Mononuclear cell (primary cell): ENCODE results near the gene MSL3B.
A peak's percentile ranks its signal among the peaks of the same experiment; 100 is the strongest.

Experiments
- H3K27me3 ChIP-seq: 2 replicates; pipeline ENCODE4 v1.6.0; 2011; ENCODE audit warnings: low read length, control low read depth; ENCODE audit not compliant: insufficient read depth
- H3K4me1 ChIP-seq: 2 replicates; pipeline ENCODE4 v1.5.1; 2011; ENCODE audit warnings: mild to moderate bottlenecking, low read length, control low read depth; ENCODE audit not compliant: insufficient read depth
- H3K4me3 ChIP-seq: 2 replicates; pipeline ENCODE4 v1.5.1; 2011; ENCODE audit warnings: mild to moderate bottlenecking, low read length, moderate library complexity
- H3K9me3 ChIP-seq: 2 replicates; pipeline ENCODE4 v1.5.1; 2011; ENCODE audit warnings: low read depth, mild to moderate bottlenecking, control low read depth, low read length

Gene MSL3B

DNA sequence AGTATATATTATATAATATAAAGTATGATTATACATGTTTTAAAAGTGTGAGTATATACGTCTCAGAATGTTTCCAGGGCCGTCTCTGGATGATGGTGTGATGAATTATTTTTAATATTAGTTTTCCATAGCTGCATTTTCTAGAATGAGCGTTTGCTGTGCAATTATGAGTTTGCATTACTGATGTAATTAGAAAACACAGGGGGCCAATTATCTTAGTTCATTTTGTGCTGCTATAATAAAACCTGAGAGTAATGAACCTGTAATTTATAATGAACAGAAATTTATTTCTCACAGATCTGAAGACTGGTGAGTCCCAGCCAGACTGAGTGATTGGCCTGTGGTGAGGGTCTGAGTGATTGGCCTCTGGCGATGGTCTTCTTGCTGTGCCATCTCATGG, 9.9 kb downstream of the MSL3B start:
- H3K9me3 ChIP-seq, result no peaks in the 10 kb centered on the region
- no peak overlapping the region for H3K4me3 ChIP-seq
- H3K4me1 ChIP-seq, result peaks cover 16% of the 10 kb centered on the region
- H3K27me3 ChIP-seq, result no peaks in the 10 kb centered on the region

DNA sequence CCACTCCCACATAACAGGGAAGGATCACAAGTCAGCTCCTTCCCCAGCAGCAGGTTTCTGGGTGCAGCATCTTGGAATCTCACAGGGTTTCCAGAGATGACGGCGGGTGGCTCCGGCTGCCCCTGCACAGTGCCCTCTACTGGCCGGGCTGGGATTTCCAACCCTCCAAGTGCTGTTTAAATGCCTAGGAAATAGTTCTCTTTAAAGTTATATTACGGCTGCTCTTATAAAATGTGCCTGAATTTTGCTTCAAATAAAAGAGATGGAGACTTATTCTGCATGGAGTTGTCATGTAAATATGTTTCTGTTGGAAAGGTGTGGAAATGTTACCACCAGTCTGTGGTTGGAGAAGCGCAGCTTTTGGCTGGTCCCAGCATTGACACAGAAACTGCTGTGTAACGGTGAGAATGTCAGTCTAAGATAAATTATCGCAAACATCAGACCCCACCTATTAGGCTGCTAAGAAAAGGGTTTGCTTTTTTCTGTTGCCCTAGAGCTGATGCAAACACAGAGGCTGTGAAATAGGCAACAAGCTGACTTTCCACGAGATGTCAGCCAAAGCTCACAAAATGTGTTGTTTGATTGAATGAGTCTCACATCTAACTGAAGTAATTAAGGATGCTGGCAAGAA, 10.6 kb downstream of the MSL3B start:
- Histone ChIP-seq H3K4me3 (no peak overlapping the region), H3K27me3 (no peaks in the 10 kb centered on the region), H3K4me1 (peaks cover 23% of the 10 kb centered on the region), H3K9me3 (no peaks in the 10 kb centered on the region)

DNA sequence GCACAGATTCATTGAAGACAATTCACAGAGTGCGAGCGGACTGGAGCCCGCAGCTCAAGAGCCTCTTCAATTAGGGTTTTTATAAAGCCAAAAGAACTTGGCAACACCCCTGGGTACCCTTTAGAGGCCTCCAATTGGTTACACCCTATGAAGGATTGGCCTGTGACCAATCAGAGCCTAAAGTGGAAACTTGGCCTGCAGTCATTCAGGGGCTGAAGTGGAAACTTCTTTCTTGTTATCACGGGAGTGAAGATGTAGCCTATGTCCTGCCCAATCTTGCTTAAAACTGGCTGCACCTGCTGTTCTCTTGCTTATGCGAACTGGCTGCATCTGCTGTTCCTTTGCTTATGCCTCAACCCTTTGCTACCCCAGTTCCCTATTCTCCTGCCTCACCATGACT, 12.0 kb downstream of the MSL3B start:
- Histone ChIP-seq H3K4me3 (no peak overlapping the region), H3K27me3 (no peaks in the 10 kb centered on the region), H3K4me1 (peaks cover 34% of the 10 kb centered on the region), H3K9me3 (no peaks in the 10 kb centered on the region)

- H3K9me3 ChIP-seq, result no peaks in the 10 kb centered on the region
- H3K4me1 ChIP-seq, result peaks cover 34% of the 10 kb centered on the region
- H3K27me3 ChIP-seq, result no peaks in the 10 kb centered on the region
- no peak overlapping the region for H3K4me3 ChIP-seq
Measured at GRCh38 chr2:233855345-233855744, 12.8 kb downstream of the MSL3B start.

- Histone ChIP-seq H3K27me3 (no peaks in the 10 kb centered on the region), H3K4me1 (peaks cover 34% of the 10 kb centered on the region), H3K9me3 (no peaks in the 10 kb centered on the region), H3K4me3 (peak within 1 kb of the TSS; percentile 58)
Measured at GRCh38 chr2:233854241-233854981, 13.8 kb downstream of the MSL3B start, which contains the start of gene HJURP. HJURP (minus strand) TSS chr2:233854535; CDS start chr2:233854500, 35 bp downstream.

GRCh38 chr2:233853883-233854240, 14.3 kb downstream of the MSL3B start:
- Histone ChIP-seq H3K9me3 (no peaks in the 10 kb centered on the region), H3K4me3 (peak overlapping the region; percentile 58), H3K4me1 (peaks cover 34% of the 10 kb centered on the region), H3K27me3 (no peaks in the 10 kb centered on the region)

- peak overlapping the region; percentile 58 for H3K4me3 ChIP-seq
- H3K9me3 ChIP-seq, result no peaks in the 10 kb centered on the region
Measured at GRCh38 chr2:233853353-233853752, 14.8 kb downstream of the MSL3B start.

DNA sequence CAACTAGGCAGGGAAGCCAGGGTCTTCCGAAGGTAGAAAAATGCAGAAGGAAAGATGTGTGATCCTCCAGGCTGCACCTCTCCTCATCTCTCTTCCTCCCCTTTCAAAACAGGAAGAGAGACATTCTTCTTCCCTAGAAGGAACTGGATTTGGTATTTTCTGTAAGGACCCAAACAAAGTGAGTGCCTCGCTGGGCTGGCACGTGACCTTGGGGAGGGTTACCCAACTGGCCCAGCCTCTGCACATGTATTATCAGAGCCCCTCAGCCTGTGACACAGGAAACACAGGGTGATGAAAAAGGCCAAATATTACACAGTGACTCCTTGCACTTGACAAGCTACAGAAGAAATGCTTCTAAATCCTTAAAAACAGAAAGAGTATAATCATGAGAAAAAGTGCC, 16.1 kb downstream of the MSL3B start:
- no peak overlapping the region for H3K4me3 ChIP-seq
- H3K4me1 ChIP-seq, result peaks cover 27% of the 10 kb centered on the region

More at GRCh38 chr2:233853353-233853752, 14.8 kb downstream of the MSL3B start:
- peaks cover 34% of the 10 kb centered on the region for H3K4me1 ChIP-seq
- no peaks in the 10 kb centered on the region for H3K27me3 ChIP-seq

GRCh38 chr2:233851169-233851568, 17.0 kb downstream of the MSL3B start:
- no peaks in the 10 kb centered on the region for H3K27me3 ChIP-seq
- peaks cover 27% of the 10 kb centered on the region for H3K4me1 ChIP-seq
- no peak overlapping the region for H3K4me3 ChIP-seq
- no peaks in the 10 kb centered on the region for H3K9me3 ChIP-seq

More for the DNA sequence above, 16.1 kb downstream of the MSL3B start:
- no peaks in the 10 kb centered on the region for H3K27me3 ChIP-seq
- H3K9me3 ChIP-seq, result no peaks in the 10 kb centered on the region

GRCh38 chr2:233850745-233851144, 17.4 kb downstream of the MSL3B start:
- no peaks in the 10 kb centered on the region for H3K27me3 ChIP-seq
- H3K4me1 ChIP-seq, result peaks cover 27% of the 10 kb centered on the region
- no peak overlapping the region for H3K4me3 ChIP-seq
- H3K9me3 ChIP-seq, result no peaks in the 10 kb centered on the region

- H3K27me3 ChIP-seq, result no peaks in the 10 kb centered on the region
- H3K4me3 ChIP-seq, result no peak overlapping the region
- H3K9me3 ChIP-seq, result no peaks in the 10 kb centered on the region
- H3K4me1 ChIP-seq, result peaks cover 27% of the 10 kb centered on the region
Measured at GRCh38 chr2:233849607-233850271, 18.4 kb downstream of the MSL3B start.

GRCh38 chr2:233848276-233848675, 19.9 kb downstream of the MSL3B start:
- H3K27me3 ChIP-seq, result no peaks in the 10 kb centered on the region
- H3K9me3 ChIP-seq, result no peaks in the 10 kb centered on the region
- no peak overlapping the region for H3K4me3 ChIP-seq
- peaks cover 17% of the 10 kb centered on the region for H3K4me1 ChIP-seq

GRCh38 chr2:233847248-233847898, 20.8 kb downstream of the MSL3B start:
- H3K9me3 ChIP-seq, result no peaks in the 10 kb centered on the region
- H3K27me3 ChIP-seq, result no peaks in the 10 kb centered on the region
- H3K4me3 ChIP-seq, result no peak overlapping the region
- H3K4me1 ChIP-seq, result peaks cover 8% of the 10 kb centered on the region

GRCh38 chr2:233846387-233847247, 21.6 kb downstream of the MSL3B start:
- H3K4me1 ChIP-seq, result peaks cover under 1% of the 10 kb centered on the region
- no peaks in the 10 kb centered on the region for H3K9me3 ChIP-seq
- H3K4me3 ChIP-seq, result no peak overlapping the region
- no peaks in the 10 kb centered on the region for H3K27me3 ChIP-seq
